ENCODE results near the gene STAT1.

The STAT1 gene

GRCh38 chr2:191013932-191014652 lies at the start of gene STAT1:
TSS of gene STAT1 (minus strand) at chr2:191014171. CDS start at chr2:191010003, 4,168 bp downstream.
- DNase-seq (ENCODE audit: low spot score), result peak; percentile 97

GRCh38 chr2:191063584-191063983 lies 49.6 kb upstream of the STAT1 start:
- DNase-seq (ENCODE audit: low spot score), result no peak

GRCh38 chr2:191061381-191061980 lies 47.5 kb upstream of the STAT1 start:
- DNase-seq (ENCODE audit: low spot score), result no peak

- no peak for DNase-seq (ENCODE audit: low spot score)
These were observed 45.3 kb upstream of the STAT1 start for GRCh38 chr2:191059308-191059707.

GRCh38 chr2:191056228-191056627 lies 42.3 kb upstream of the STAT1 start:
- no peak for DNase-seq (ENCODE audit: low spot score)

- DNase-seq (ENCODE audit: low spot score), result no peak
These were observed 39.3 kb upstream of the STAT1 start for GRCh38 chr2:191053256-191053655.

- peak; percentile 39 for DNase-seq (ENCODE audit: low spot score)
These were observed 38.1 kb upstream of the STAT1 start for GRCh38 chr2:191051825-191052778.

GRCh38 chr2:191051177-191051576 lies 37.2 kb upstream of the STAT1 start:
- no peak for DNase-seq (ENCODE audit: low spot score)

- DNase-seq (ENCODE audit: low spot score), result peak; percentile 66
These were observed 36.6 kb upstream of the STAT1 start for GRCh38 chr2:191050640-191050987.

GRCh38 chr2:191049728-191050639 lies 36.0 kb upstream of the STAT1 start:
- peak; percentile 60 for DNase-seq (ENCODE audit: low spot score)

GRCh38 chr2:191048073-191048472 lies 34.1 kb upstream of the STAT1 start:
- DNase-seq (ENCODE audit: low spot score), result no peak

GRCh38 chr2:191045141-191045540 lies 31.2 kb upstream of the STAT1 start:
- no peak for DNase-seq (ENCODE audit: low spot score)

GRCh38 chr2:191043438-191043837 lies 29.5 kb upstream of the STAT1 start:
- no peak for DNase-seq (ENCODE audit: low spot score)

- DNase-seq (ENCODE audit: low spot score), result peak; percentile 21
These were observed 27.6 kb upstream of the STAT1 start for GRCh38 chr2:191041418-191042161.

- no peak for DNase-seq (ENCODE audit: low spot score)
These were observed 25.6 kb upstream of the STAT1 start for GRCh38 chr2:191039616-191040015.

- DNase-seq (ENCODE audit: low spot score), result no peak
These were observed 24.8 kb upstream of the STAT1 start for GRCh38 chr2:191038741-191039140.

- DNase-seq (ENCODE audit: low spot score), result peak; percentile 85
These were observed 24.3 kb upstream of the STAT1 start for GRCh38 chr2:191038241-191038725.

- no peak for DNase-seq (ENCODE audit: low spot score)
These were observed 23.4 kb upstream of the STAT1 start for GRCh38 chr2:191037351-191037750.

GRCh38 chr2:191036363-191036762 lies 22.4 kb upstream of the STAT1 start:
- no peak for DNase-seq (ENCODE audit: low spot score)

GRCh38 chr2:191032588-191033429 lies 18.8 kb upstream of the STAT1 start:
- no peak for DNase-seq (ENCODE audit: low spot score)
